GM21360 (cell line): ENCODE data around the gene TYMS.

Source experiments
- ATAC-seq: cut with Tn5 transposase; IDR thresholded peaks from one replicate; pipeline ENCODE4 v1.9.1; 2021; ENCODE audit warnings: mild to moderate bottlenecking, moderate library complexity; ENCODE audit not compliant: unreplicated experiment

Gene TYMS

DNA sequence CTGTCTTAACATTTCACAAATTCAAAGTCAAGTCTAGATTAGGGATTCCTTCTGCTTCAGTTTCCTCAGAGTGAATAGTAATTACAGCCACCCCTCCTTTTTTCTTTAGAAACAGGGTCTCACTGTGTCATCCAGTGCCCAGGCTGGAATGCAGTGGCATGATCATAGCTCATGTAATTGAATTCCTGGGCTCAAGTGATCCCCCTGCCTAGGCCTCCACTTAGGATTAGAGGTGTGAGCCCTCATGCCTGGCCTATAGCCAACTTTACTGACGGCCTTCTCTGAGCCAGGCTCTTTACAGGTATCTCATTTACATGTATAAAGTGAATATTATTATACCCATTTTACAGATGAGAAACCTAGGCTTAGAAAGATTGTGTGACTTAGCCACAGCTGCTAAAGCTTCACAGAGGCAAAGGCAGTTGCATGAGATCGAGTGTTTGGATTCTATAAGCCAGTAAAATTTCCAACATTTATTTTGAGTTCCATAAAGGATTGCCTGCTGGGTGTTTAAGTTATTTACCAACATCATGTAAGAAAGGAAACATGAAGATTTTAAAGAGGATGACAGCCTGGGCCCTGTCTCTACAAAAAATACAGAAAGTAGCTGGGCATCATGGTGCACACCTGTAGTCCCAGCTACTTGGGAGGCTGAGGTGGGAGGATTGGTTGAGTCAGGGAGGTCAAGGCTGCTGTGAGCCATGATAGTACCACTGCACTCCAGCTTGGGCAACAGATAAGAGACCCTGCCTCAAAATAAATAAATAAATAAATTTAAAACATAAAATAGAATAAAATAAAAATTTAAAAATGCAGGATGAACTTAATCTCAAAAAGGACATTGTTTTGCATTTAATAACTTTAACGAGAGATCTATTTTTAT lies 53.2 kb downstream of the TYMS start:
- no peak for ATAC-seq

DNA sequence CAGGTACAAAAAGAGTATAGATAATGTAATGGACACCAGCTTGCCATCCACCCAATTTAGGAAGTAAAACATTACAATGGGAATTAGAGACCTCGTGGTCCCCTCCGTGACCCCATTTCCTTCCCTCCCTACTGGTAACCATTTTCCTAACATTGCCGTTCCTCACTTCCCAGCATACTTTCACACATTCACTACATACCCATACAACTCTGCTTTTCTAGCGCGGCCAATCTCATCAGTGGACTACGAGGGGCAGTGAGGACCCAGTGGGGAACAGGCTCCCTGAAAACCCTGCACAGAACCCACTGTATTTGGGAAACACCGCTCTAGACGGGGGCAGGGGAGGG lies 53.8 kb downstream of the TYMS start:
- ATAC-seq, result peak; percentile 6

DNA sequence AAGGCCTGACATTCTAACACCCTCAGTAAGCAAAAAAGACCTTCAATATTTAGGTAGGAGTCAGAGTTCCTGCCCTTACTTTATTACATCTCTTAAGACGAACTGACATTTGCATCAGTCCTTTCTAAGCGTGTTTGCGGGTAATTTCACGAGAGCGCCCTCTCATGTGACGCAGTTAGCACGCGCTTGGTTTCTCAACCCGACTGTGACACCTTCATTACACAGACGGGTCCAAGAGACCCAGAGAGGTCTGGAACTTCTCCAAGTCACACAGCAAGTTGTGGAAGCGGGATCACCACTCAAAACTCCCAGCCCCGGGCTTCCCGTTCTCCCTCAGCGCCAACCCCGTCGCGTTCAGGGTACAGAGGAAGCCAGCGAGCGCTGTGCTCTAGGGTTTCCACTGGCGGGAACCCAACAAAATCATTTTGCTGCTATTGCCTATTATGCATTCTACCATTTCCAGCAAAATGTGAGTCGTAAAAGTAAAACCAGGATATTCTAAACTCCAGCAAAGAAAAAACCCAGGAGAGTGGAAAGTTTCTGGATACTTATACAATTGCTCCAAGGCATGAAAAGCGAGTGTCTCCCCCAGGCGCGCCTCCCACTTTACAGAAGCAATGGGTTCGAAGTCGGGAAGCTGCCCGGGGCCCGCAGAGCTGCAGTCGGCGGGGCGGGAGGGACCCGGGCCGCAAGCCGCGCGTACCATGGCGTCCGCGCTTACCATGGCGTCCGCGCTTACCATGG lies 54.4 kb downstream of the TYMS start:
- peak; percentile 60 for ATAC-seq

DNA sequence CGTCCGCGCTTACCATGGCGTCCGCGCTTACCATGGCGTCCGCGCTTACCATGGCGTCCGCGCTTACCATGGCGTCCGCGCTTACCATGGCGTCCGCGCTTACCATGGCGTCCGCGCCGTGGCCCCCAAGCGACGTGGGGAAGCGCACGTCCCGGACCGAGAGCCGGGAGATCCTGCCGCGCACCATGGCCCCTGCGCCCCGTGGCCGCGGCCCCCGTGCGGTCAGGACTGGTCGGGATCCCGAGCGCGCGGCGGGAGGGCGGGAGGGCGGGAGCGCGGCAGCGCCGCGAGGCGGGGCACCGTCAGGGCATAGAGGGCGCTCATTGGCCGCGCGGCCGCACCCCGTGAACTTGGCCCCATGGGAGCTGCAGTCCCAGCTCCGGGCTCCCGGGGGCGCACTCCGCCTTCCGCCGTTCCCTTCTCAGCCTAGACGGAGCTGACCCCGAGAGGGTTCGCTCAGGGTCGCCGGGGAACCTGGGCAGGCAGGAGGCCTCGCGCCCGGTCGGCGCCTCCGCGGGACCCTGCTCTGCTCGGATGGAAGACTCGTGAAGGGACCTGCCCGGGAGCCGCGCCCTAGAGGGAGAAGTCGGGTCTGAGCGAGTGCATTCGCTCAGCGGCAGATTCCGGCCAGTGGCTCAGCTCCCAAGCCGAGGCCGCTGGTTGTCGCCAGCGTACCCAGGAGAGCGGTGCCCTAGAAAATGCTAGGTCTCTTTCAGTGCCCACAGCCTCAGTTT lies 55.1 kb downstream of the TYMS start, which contains the start of gene ENOSF1:
TSS of gene ENOSF1 (minus strand) at position 230 of the 734 bp plus-strand sequence. CDS start at position 187, 43 bp downstream.
- peak; percentile 88 for ATAC-seq

DNA sequence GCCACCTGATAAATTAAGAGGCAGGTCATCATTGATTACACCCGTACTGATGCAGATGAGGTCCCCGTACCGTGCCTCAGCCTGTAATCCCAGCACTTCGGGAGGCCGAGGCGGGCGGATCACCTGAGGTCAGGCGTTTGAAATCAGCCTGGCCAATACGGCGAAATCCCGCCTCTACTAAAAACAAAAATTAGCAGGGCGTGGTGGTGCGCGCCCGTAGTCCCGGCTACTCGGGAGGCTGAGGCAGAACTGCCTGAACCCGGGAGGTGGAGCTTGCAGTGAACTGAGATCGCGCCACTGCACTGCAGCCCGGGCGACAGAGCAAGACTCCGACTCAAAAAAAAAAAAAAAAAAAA lies 55.7 kb downstream of the TYMS start:
- ATAC-seq, result no peak

DNA sequence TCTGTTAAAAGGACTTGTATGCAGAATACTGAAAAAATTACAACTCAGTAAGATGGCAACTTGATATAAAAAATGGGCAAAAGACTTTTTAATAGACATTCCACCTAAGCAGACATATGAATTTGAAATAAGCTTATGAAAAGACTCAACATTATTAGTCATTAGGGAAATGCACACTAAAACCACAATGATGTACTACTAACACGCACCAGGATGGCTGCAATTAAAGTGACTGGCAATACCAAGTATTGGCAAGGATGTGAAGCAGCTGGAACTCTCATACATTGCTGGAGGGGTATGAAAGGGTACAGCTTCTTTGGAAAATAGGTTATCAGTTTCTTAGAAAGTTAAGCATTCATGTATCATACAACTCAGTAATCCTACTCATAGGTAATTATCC lies 58.2 kb downstream of the TYMS start:
- no peak for ATAC-seq

DNA sequence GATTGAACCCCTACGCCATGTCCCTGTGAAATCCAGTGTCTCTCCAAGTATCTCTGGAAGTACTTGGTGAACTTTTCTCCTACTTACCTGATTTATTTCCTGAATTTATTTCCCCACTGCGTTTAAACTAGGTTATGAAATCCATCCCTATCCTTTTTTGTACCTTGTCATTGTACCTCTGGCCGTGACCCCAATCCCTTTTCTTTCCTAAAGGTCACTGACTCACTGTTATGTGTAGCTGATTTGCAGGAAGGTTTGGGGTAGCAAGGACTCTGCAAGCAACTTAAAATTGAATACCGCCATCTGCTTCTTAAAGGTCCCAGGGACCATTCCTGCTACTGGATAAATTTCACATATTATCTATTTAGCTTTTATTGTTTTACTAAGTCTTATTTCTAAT lies 59.5 kb downstream of the TYMS start:
- no peak for ATAC-seq
